OCI-M2 (cell line): ENCODE data around the gene HDDC3.

ENCODE experiments used
- DNase-seq: peaks from one replicate; lab custom pipeline; 2025; ENCODE audit not compliant: unreplicated experiment; lab: John Stamatoyannopoulos, UW

HDDC3 gene

GRCh38 chr15:90953947-90954711 lies 21.8 kb upstream of the HDDC3 start:
- DNase-seq: no peak

- DNase-seq: no peak
These were observed 20.7 kb upstream of the HDDC3 start for GRCh38 chr15:90952901-90953677.

- DNase-seq: no peak
These were observed 18.3 kb upstream of the HDDC3 start for GRCh38 chr15:90950676-90951075.

- DNase-seq: no peak
These were observed 17.8 kb upstream of the HDDC3 start for GRCh38 chr15:90949979-90950675.

- no peak for DNase-seq
These were observed 16.2 kb upstream of the HDDC3 start for GRCh38 chr15:90948506-90948905.

GRCh38 chr15:90947577-90948357 lies 15.4 kb upstream of the HDDC3 start:
- DNase-seq: no peak

- DNase-seq: no peak
These were observed 14.7 kb upstream of the HDDC3 start for GRCh38 chr15:90946941-90947576.

GRCh38 chr15:90946538-90946937 lies 14.2 kb upstream of the HDDC3 start:
- DNase-seq: no peak

- DNase-seq: no peak
These were observed 12.7 kb upstream of the HDDC3 start for GRCh38 chr15:90945091-90945490.

- DNase-seq: no peak
These were observed 10.2 kb upstream of the HDDC3 start for GRCh38 chr15:90942354-90943120.

- DNase-seq: no peak
These were observed 8.7 kb upstream of the HDDC3 start for GRCh38 chr15:90941038-90941437.

- no peak for DNase-seq
These were observed 7.4 kb upstream of the HDDC3 start for GRCh38 chr15:90939756-90940155.

GRCh38 chr15:90938261-90938660 lies 5.9 kb upstream of the HDDC3 start:
- no peak for DNase-seq

- no peak for DNase-seq
These were observed 4.5 kb upstream of the HDDC3 start for GRCh38 chr15:90936823-90937222.

GRCh38 chr15:90934949-90935751 lies 2.8 kb upstream of the HDDC3 start, which contains the start of gene UNC45A:
UNC45A (plus strand) TSS chr15:90935285; CDS start chr15:90935325, 40 bp downstream.
- DNase-seq: peak; percentile 77

GRCh38 chr15:90934256-90934948 lies 2.1 kb upstream of the HDDC3 start:
- DNase-seq: no peak

GRCh38 chr15:90933301-90933700 lies 952 bp upstream of the HDDC3 start:
- DNase-seq: no peak

- DNase-seq: no peak
These were observed 277 bp upstream of the HDDC3 start for GRCh38 chr15:90932660-90932991.

- DNase-seq: no peak
These were observed 848 bp downstream of the HDDC3 start for GRCh38 chr15:90931575-90931827.
